Natural killer cell (primary cell): ENCODE results near the gene NCK1. TPM values are rescaled to one million over a fixed set of nuclear protein-coding genes. Genes with fewer than 3 reads are reported as not detected.

Experiments
- ATAC-seq, 3 donors: fragments of 150-1000 bp in 2 of 3; fragments of 200-7000 bp in 1 of 3; cut with Tn5 transposase; 1 replicate in 1 of 3; 2 replicates in 2 of 3; pipeline ENCODE4 v1.10.0; 2021; ENCODE audit warnings: mild to moderate bottlenecking in 2 of 3, moderate library complexity in 2 of 3
- DNase-seq, 2 donors: peaks; one replicate each; pipeline versions ENCODE4 v3.0.0 to v3.0.0-alpha.2; 2013 to 2021; ENCODE audit warnings: mixed read lengths in 1 of 2
- H3K27ac ChIP-seq: one replicate; pipeline ENCODE4 v1.5.1; 2013; ENCODE audit warnings: mild to moderate bottlenecking, low read length
- H3K27me3 ChIP-seq: one replicate; pipeline ENCODE4 v1.6.1; 2013; ENCODE audit warnings: low read length; ENCODE audit not compliant: control insufficient read depth, insufficient read depth
- H3K36me3 ChIP-seq: one replicate; pipeline ENCODE4 v1.6.1; 2013; ENCODE audit warnings: low read length; ENCODE audit not compliant: control insufficient read depth, insufficient read depth
- H3K4me1 ChIP-seq: one replicate; pipeline ENCODE4 v1.6.1; 2013; ENCODE audit warnings: low read length; ENCODE audit not compliant: control insufficient read depth, insufficient read depth
- H3K4me3 ChIP-seq: one replicate; pipeline ENCODE4 v1.5.1; 2013; ENCODE audit warnings: low read length
- H3K9me3 ChIP-seq: one replicate; pipeline ENCODE4 v1.6.1; 2013; ENCODE audit warnings: low read length; ENCODE audit not compliant: control insufficient read depth, insufficient read depth
- H3K27ac Mint-ChIP-seq, 2 donors: one replicate each; pipeline ENCODE4 v1.8.0; 2022; ENCODE audit warnings: mild to moderate bottlenecking in 2 of 2, mixed read lengths in 2 of 2, moderate library complexity in 1 of 2
- H3K27me3 Mint-ChIP-seq, 2 donors: one replicate each; pipeline ENCODE4 v1.8.0; 2022; ENCODE audit warnings: low read depth in 2 of 2, mixed read lengths in 2 of 2
- H3K36me3 Mint-ChIP-seq: one replicate; pipeline ENCODE4 v1.8.0; 2022; ENCODE audit warnings: mixed read lengths
- H3K4me1 Mint-ChIP-seq, 2 donors: one replicate each; pipeline ENCODE4 v1.8.0; 2022; ENCODE audit warnings: mixed read lengths in 2 of 2
- H3K4me3 Mint-ChIP-seq: one replicate; pipeline ENCODE4 v1.8.0; 2022; ENCODE audit warnings: mild to moderate bottlenecking, moderate library complexity, mixed read lengths
- H3K9me3 Mint-ChIP-seq, 2 donors: one replicate each; pipeline ENCODE4 v1.8.0; 2022; ENCODE audit warnings: mixed read lengths in 2 of 2
- CTCF ChIP-seq: fragments of 200-600 bp; IDR thresholded peaks from one replicate; pipeline ENCODE4 v1.8.0; 2022; ENCODE audit warnings: antibody characterized with exemption
- WGBS: methylation state at CpG from one replicate; pipeline ENCODE4 v1.1.7; 2013; ENCODE audit warnings: missing lambda C conversion rate; ENCODE audit not compliant: insufficient coverage; 5-methylcytosine and 5-hydroxymethylcytosine counted together
- intact Hi-C: fragments of 100-400 bp; cut with micrococcal nuclease; formaldehyde crosslinking; loops from one replicate; pipeline ENCODE4 v1.14.2; 2022
- total RNA-seq, 4 donors: library from RNA; stranded (reverse); fragments of 120-200 nt in 1 of 4; gene quantifications; one replicate each; pipeline versions ENCODE4 v1.2.3 to v1.2.4, GENCODE V29; 2013 to 2022

Gene NCK1
- total RNA-seq, 3 donors from 2014 or later (not counting 1 experiment from before 2014, with no cell fraction given), result 61.2 to 77.9 (median 69.5) TPM

DNA sequence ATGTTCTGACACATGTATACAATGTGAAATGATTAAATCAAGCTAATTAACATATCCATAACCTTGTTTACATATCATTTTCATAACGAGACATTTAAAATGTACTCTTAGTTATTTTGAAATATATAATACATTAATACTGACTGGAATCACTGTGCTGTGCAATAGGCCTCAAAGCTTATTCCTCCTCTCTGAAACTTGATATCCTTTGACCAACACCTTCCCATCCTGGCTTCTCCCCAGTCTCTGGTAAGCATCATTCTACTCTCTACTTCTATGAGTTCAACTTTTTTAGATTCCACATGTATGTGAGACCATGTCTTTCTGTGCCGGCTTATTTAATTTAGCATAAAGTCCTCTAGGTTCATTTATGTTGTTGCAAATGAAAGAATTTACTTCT lies 48.7 kb downstream of the NCK1 start:
- no peaks in the 10 kb centered on the region for H3K9me3 ChIP-seq
- peaks cover 93 to 99% of the 10 kb centered on the region in 2 donors for H3K4me1 Mint-ChIP-seq
- TF ChIP-seq CTCF, result no peak
- H3K27ac ChIP-seq, result peak overlapping the region; percentile 11
- intact Hi-C loops, result no loop called here
- no peaks in the 10 kb centered on the region for H3K27me3 ChIP-seq
- no peaks in the 10 kb centered on the region for H3K27me3 Mint-ChIP-seq
- peak overlapping the region; percentile 64 for H3K4me3 Mint-ChIP-seq
- ATAC-seq (no peak), DNase-seq (no peak)
- peaks cover 45% of the 10 kb centered on the region for H3K4me1 ChIP-seq
- H3K36me3 ChIP-seq, result no peaks in the 10 kb centered on the region
- H3K4me3 ChIP-seq, result no peak overlapping the region
- H3K27ac Mint-ChIP-seq, result peak overlapping the region; percentile 88 to 98
- no CpG with 5 or more reads among the region's 2 CpGs for WGBS
- no peaks in the 10 kb centered on the region for H3K9me3 Mint-ChIP-seq
- no peaks in the 10 kb centered on the region for H3K36me3 Mint-ChIP-seq

GRCh38 chr3:136913168-136913567 lies 51.2 kb downstream of the NCK1 start:
- Mint-ChIP-seq H3K27me3 (no peaks in the 10 kb centered on the region), H3K27ac (peak overlapping the region; percentile 88 to 98), H3K36me3 (no peaks in the 10 kb centered on the region), H3K9me3 (no peaks in the 10 kb centered on the region), H3K4me3 (peak overlapping the region; percentile 10), H3K4me1 (peaks cover 92 to 95% of the 10 kb centered on the region in 2 donors)
- peaks cover 30% of the 10 kb centered on the region for H3K4me1 ChIP-seq
- 100% methylated on average over 1 of the region's 1 CpG for WGBS
- no peaks in the 10 kb centered on the region for H3K9me3 ChIP-seq
- intact Hi-C loops, result no loop called here
- no peak overlapping the region for H3K4me3 ChIP-seq
- no peak overlapping the region for H3K27ac ChIP-seq
- no peaks in the 10 kb centered on the region for H3K36me3 ChIP-seq
- no peaks in the 10 kb centered on the region for H3K27me3 ChIP-seq
- no peak for ATAC-seq
- DNase-seq, result no peak
- no peak for TF ChIP-seq CTCF

GRCh38 chr3:136914739-136915138 lies 52.7 kb downstream of the NCK1 start:
- peak in 2 of 3 donors; percentile 32 to 52 for ATAC-seq
- H3K9me3 Mint-ChIP-seq, result no peaks in the 10 kb centered on the region
- Histone ChIP-seq H3K9me3 (no peaks in the 10 kb centered on the region), H3K4me3 (no peak overlapping the region), H3K4me1 (peaks cover 28% of the 10 kb centered on the region), H3K27me3 (no peaks in the 10 kb centered on the region), H3K27ac (peak overlapping the region; percentile 43), H3K36me3 (no peaks in the 10 kb centered on the region)
- H3K27ac Mint-ChIP-seq, result peak overlapping the region; percentile 88 to 98
- H3K4me3 Mint-ChIP-seq, result peak overlapping the region; percentile 71
- peaks cover 90 to 94% of the 10 kb centered on the region in 2 donors for H3K4me1 Mint-ChIP-seq
- H3K27me3 Mint-ChIP-seq, result no peaks in the 10 kb centered on the region
- no peak for DNase-seq
- intact Hi-C loops, result loop anchor here (5.0 kb wide), 1 partner anchor 32 kb away; no protein-coding TSS in a partner anchor
- TF ChIP-seq CTCF, result no peak
- no peaks in the 10 kb centered on the region for H3K36me3 Mint-ChIP-seq
- 76% methylated on average over 2 of the region's 3 CpGs for WGBS

DNA sequence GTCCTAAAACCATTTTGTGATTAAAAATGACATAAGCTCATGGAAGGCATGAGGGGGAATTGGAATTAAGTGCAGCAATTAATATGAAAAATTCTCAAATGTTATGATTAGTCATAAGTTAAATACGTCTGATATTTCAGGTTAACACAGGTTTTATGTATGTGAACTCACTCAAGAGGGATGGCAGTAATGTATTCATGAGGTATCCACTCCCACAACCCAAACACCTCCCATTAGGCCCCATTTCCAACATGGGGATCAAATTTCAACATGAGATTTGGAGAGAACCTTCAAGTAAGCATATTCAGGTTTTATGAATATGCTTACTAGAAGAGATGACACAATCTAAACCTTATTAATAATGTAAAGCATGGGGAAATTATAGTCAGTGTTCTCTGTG lies 54.2 kb downstream of the NCK1 start:
- no peak overlapping the region for H3K27ac ChIP-seq
- Mint-ChIP-seq H3K4me3 (peak overlapping the region; percentile 65), H3K27me3 (no peaks in the 10 kb centered on the region), H3K9me3 (no peaks in the 10 kb centered on the region), H3K4me1 (peaks cover 87 to 94% of the 10 kb centered on the region in 2 donors), H3K36me3 (no peaks in the 10 kb centered on the region), H3K27ac (peak overlapping the region; percentile 88 to 98)
- no peak for ATAC-seq
- H3K9me3 ChIP-seq, result no peaks in the 10 kb centered on the region
- no peaks in the 10 kb centered on the region for H3K27me3 ChIP-seq
- peaks cover 28% of the 10 kb centered on the region for H3K4me1 ChIP-seq
- no peak overlapping the region for H3K4me3 ChIP-seq
- no peak for TF ChIP-seq CTCF
- intact Hi-C loops, result loop anchor here (5.0 kb wide), 1 partner anchor 34 kb away; no protein-coding TSS in a partner anchor
- 100% methylated on average over 1 of the region's 1 CpG for WGBS
- no peak for DNase-seq
- H3K36me3 ChIP-seq, result no peaks in the 10 kb centered on the region
